GM04503 (cell line): ENCODE measurements around the gene NELL2.
"Not testable (repeated sequence)": the region's sequence is repeated elsewhere in the genome, so short reads cannot be mapped to it uniquely, and the experiment has no call there.

Experiments used
- DNase-seq: peaks from one replicate; pipeline ENCODE4 v3.0.0-alpha.2; 2012; ENCODE audit warnings: low read depth

The NELL2 gene

GRCh38 chr12:44778863-44779262 is 97.3 kb downstream of the NELL2 start:
- no peak for DNase-seq

GRCh38 chr12:44777044-44777443 is 99.1 kb downstream of the NELL2 start:
- no peak for DNase-seq

GRCh38 chr12:44775901-44776300 is 100.2 kb downstream of the NELL2 start:
- no peak for DNase-seq

GRCh38 chr12:44774815-44775411 is 101.2 kb downstream of the NELL2 start:
- DNase-seq: no peak

- no peak for DNase-seq
Observed at GRCh38 chr12:44771485-44772021, 104.6 kb downstream of the NELL2 start.

- no peak for DNase-seq
Observed at GRCh38 chr12:44765796-44766195, 110.3 kb downstream of the NELL2 start.

- no peak for DNase-seq
Observed at GRCh38 chr12:44763021-44763420, 113.1 kb downstream of the NELL2 start.

- DNase-seq: no peak
Observed at GRCh38 chr12:44759289-44759688, 116.8 kb downstream of the NELL2 start.

- DNase-seq: no peak
Observed at GRCh38 chr12:44750468-44750867, 125.6 kb downstream of the NELL2 start.

GRCh38 chr12:44749566-44749965 is 126.5 kb downstream of the NELL2 start:
- no peak for DNase-seq

- no peak for DNase-seq
Observed at GRCh38 chr12:44748950-44749468, 127.1 kb downstream of the NELL2 start.

GRCh38 chr12:44741292-44741980 is 134.7 kb downstream of the NELL2 start:
- not testable (repeated sequence) for DNase-seq

- no peak for DNase-seq
Observed at GRCh38 chr12:44738051-44738450, 138.1 kb downstream of the NELL2 start.

GRCh38 chr12:44728566-44728965 is 147.5 kb downstream of the NELL2 start:
- DNase-seq: no peak

GRCh38 chr12:44720265-44720664 is 155.8 kb downstream of the NELL2 start:
- DNase-seq: no peak

GRCh38 chr12:44717612-44718011 is 158.5 kb downstream of the NELL2 start:
- no peak for DNase-seq

GRCh38 chr12:44716711-44717110 is 159.4 kb downstream of the NELL2 start:
- DNase-seq: no peak

GRCh38 chr12:44711736-44712135 is 164.4 kb downstream of the NELL2 start:
- DNase-seq: no peak

- no peak for DNase-seq
Observed at GRCh38 chr12:44709166-44709565, 166.9 kb downstream of the NELL2 start.

GRCh38 chr12:44708218-44708617 is 167.9 kb downstream of the NELL2 start:
- DNase-seq: no peak

GRCh38 chr12:44703182-44703910 is 172.8 kb downstream of the NELL2 start:
- DNase-seq: no peak

- DNase-seq: no peak
Observed at GRCh38 chr12:44697511-44697910, 178.6 kb downstream of the NELL2 start.

GRCh38 chr12:44696542-44696941 is 179.6 kb downstream of the NELL2 start:
- no peak for DNase-seq
